Endodermal cell (in vitro differentiated cells): ENCODE results near the gene MIOS. TPM values are rescaled to one million over a fixed set of nuclear protein-coding genes. Genes with fewer than 3 reads are reported as not detected.

Experiments
- DNase-seq: peaks from one replicate; pipeline ENCODE4 v3.0.0-alpha.2; 2017
- H3K27ac ChIP-seq: 2 replicates; pipeline ENCODE4 v1.5.1; 2013; ENCODE audit warnings: mild to moderate bottlenecking, low read depth, low read length, moderate library complexity
- H3K27me3 ChIP-seq: 2 replicates; pipeline ENCODE4 v1.6.1; 2013; ENCODE audit warnings: mild to moderate bottlenecking, low read length, moderate library complexity; ENCODE audit not compliant: insufficient read depth, control insufficient read depth, poor library complexity, severe bottlenecking
- H3K36me3 ChIP-seq: 2 replicates; pipeline ENCODE4 v1.7.0; 2013; ENCODE audit warnings: mild to moderate bottlenecking, low read length, moderate library complexity; ENCODE audit not compliant: control insufficient read depth, insufficient read depth
- H3K4me1 ChIP-seq: one replicate; pipeline ENCODE4 v1.7.0; 2013; ENCODE audit warnings: low read length; ENCODE audit not compliant: control insufficient read depth, insufficient read depth
- H3K4me3 ChIP-seq: 2 replicates; pipeline ENCODE4 v1.5.1; 2013; ENCODE audit warnings: mild to moderate bottlenecking, low read length, moderate library complexity
- H3K9ac ChIP-seq: 2 replicates; pipeline ENCODE4 v1.6.1; 2013; ENCODE audit warnings: mild to moderate bottlenecking, low read length, moderate library complexity; ENCODE audit not compliant: poor library complexity, severe bottlenecking; ENCODE audit errors: extremely low read depth
- H3K9me3 ChIP-seq: 2 replicates; pipeline ENCODE4 v1.6.1; 2013; ENCODE audit warnings: mild to moderate bottlenecking, low read length, moderate library complexity; ENCODE audit not compliant: control insufficient read depth
- H3K27ac Mint-ChIP-seq: 2 replicates; pipeline ENCODE4 v1.8.0; 2020; ENCODE audit warnings: mixed read lengths
- H3K27me3 Mint-ChIP-seq: 2 replicates; pipeline ENCODE4 v1.8.0; 2021; ENCODE audit warnings: mild to moderate bottlenecking, mixed read lengths; ENCODE audit not compliant: insufficient read depth
- H3K36me3 Mint-ChIP-seq: 2 replicates; pipeline ENCODE4 v1.8.0; 2020; ENCODE audit warnings: low read depth, mixed read lengths
- H3K4me1 Mint-ChIP-seq: 2 replicates; pipeline ENCODE4 v1.8.0; 2020; ENCODE audit warnings: mixed read lengths
- H3K4me3 Mint-ChIP-seq: 2 replicates; pipeline ENCODE4 v1.8.0; 2020; ENCODE audit warnings: mild to moderate bottlenecking, moderate library complexity, mixed read lengths
- H3K9me3 Mint-ChIP-seq: 2 replicates; pipeline ENCODE4 v1.8.0; 2020; ENCODE audit warnings: mild to moderate bottlenecking, mixed read lengths
- WGBS, 2 experiments: methylation state at CpG; one replicate each; pipeline versions ENCODE4 v1.1.5 to v1.1.7; 2013; ENCODE audit warnings: missing lambda C conversion rate in 2 of 2, mixed read lengths in 1 of 2; ENCODE audit not compliant: insufficient coverage in 1 of 2, insufficient read length in 1 of 2; 5-methylcytosine and 5-hydroxymethylcytosine counted together
- total RNA-seq, 2 donors: library from RNA; stranded (reverse); fragmentation: NEBNext Ultra II Directional in 1 of 2; extraction: Animal tissue kit (Norgen Biotek cat#: 25700) in 1 of 2; gene quantifications; 2 replicates in 1 of 2; 3 replicates in 1 of 2; pipeline ENCODE4 v1.2.1, GENCODE V29; 2021
- TF ChIP-seq, protein P1 (sequence below): fragments of 200-600 bp; sonication (generic); conservative IDR thresholded peaks from 2 replicates; pipeline ENCODE4 v1.5.0; 2021; ENCODE audit warnings: antibody characterized with exemption, mild to moderate bottlenecking

The MIOS gene
- total RNA-seq, 2 donors from 2014 or later, result 53.3 to 55.8 TPM

DNA sequence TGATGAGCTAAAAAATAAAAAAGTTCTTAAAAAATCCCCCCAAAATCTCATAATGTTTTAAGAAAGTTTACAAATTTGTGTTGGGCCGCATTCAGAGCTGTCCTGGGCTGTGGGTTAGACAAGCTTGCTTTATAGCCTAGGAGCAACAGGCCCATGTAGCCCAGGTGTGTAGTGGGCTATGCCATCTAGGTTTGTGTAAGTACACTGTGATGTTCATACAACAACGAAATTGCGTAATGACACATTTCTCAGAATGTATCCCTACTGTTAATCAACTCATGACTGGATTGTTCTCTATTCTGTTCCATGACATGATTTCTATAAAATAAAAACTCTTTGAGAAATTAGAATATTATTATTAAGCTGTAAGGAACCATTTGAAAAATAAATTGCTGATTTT lies 13.0 kb downstream of the MIOS start:
- Histone ChIP-seq H3K36me3 (peaks cover 46% of the 10 kb centered on the region), H3K27me3 (no peaks in the 10 kb centered on the region), H3K4me1 (no peaks in the 10 kb centered on the region), H3K4me3 (no peak overlapping the region), H3K9me3 (no peaks in the 10 kb centered on the region), H3K27ac (no peak overlapping the region), H3K9ac (no peak overlapping the region)
- H3K9me3 Mint-ChIP-seq, result no peaks in the 10 kb centered on the region
- TF ChIP-seq, protein P1, sequence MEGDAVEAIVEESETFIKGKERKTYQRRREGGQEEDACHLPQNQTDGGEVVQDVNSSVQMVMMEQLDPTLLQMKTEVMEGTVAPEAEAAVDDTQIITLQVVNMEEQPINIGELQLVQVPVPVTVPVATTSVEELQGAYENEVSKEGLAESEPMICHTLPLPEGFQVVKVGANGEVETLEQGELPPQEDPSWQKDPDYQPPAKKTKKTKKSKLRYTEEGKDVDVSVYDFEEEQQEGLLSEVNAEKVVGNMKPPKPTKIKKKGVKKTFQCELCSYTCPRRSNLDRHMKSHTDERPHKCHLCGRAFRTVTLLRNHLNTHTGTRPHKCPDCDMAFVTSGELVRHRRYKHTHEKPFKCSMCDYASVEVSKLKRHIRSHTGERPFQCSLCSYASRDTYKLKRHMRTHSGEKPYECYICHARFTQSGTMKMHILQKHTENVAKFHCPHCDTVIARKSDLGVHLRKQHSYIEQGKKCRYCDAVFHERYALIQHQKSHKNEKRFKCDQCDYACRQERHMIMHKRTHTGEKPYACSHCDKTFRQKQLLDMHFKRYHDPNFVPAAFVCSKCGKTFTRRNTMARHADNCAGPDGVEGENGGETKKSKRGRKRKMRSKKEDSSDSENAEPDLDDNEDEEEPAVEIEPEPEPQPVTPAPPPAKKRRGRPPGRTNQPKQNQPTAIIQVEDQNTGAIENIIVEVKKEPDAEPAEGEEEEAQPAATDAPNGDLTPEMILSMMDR, result no peak
- H3K27ac Mint-ChIP-seq, result no peak overlapping the region
- peaks cover 11% of the 10 kb centered on the region for H3K4me1 Mint-ChIP-seq
- DNase-seq, result no peak
- H3K36me3 Mint-ChIP-seq, result peaks cover 26% of the 10 kb centered on the region
- H3K4me3 Mint-ChIP-seq, result no peak overlapping the region
- no peaks in the 10 kb centered on the region for H3K27me3 Mint-ChIP-seq
- WGBS, 2 experiments, result 99 to 100% methylated on average over 2 to 3 of the region's 3 CpGs

- 36 to 37% methylated on average over 6 to 9 of the region's 10 CpGs for WGBS, 2 experiments
- TF ChIP-seq, protein P1, result no peak
- DNase-seq, result peak; percentile 86
- H3K27me3 ChIP-seq, result no peaks in the 10 kb centered on the region
- H3K9me3 ChIP-seq, result no peaks in the 10 kb centered on the region
- no peaks in the 10 kb centered on the region for H3K27me3 Mint-ChIP-seq
- H3K4me1 Mint-ChIP-seq, result peaks cover 13% of the 10 kb centered on the region
- H3K9ac ChIP-seq, result no peak overlapping the region
- H3K36me3 Mint-ChIP-seq, result peaks cover 21% of the 10 kb centered on the region
- H3K9me3 Mint-ChIP-seq, result no peaks in the 10 kb centered on the region
- H3K4me1 ChIP-seq, result no peaks in the 10 kb centered on the region
- H3K27ac ChIP-seq, result no peak overlapping the region
- peaks cover 44% of the 10 kb centered on the region for H3K36me3 ChIP-seq
- H3K4me3 ChIP-seq, result no peak overlapping the region
- H3K4me3 Mint-ChIP-seq, result no peak overlapping the region
- peak overlapping the region; percentile 87 for H3K27ac Mint-ChIP-seq
Measured at GRCh38 chr7:7581531-7582179, 15.0 kb downstream of the MIOS start.

- TF ChIP-seq, protein P1, result no peak
- H3K9me3 ChIP-seq, result no peaks in the 10 kb centered on the region
- H3K4me1 Mint-ChIP-seq, result peaks cover 13% of the 10 kb centered on the region
- H3K27me3 Mint-ChIP-seq, result no peaks in the 10 kb centered on the region
- peaks cover 39% of the 10 kb centered on the region for H3K36me3 ChIP-seq
- no peak for DNase-seq
- 88 to 96% methylated on average over 1 of the region's 1 CpG for whole genome bisulfite sequencing, 2 experiments
- H3K27ac Mint-ChIP-seq, result no peak overlapping the region
- H3K9me3 Mint-ChIP-seq, result no peaks in the 10 kb centered on the region
- no peak overlapping the region for H3K9ac ChIP-seq
- no peaks in the 10 kb centered on the region for H3K27me3 ChIP-seq
- no peak overlapping the region for H3K4me3 ChIP-seq
- H3K36me3 Mint-ChIP-seq, result peaks cover 21% of the 10 kb centered on the region
- no peak overlapping the region for H3K27ac ChIP-seq
- H3K4me1 ChIP-seq, result no peaks in the 10 kb centered on the region
- no peak overlapping the region for H3K4me3 Mint-ChIP-seq
Measured at GRCh38 chr7:7582596-7582995, 15.9 kb downstream of the MIOS start.
